Peyer's patch (tissue), 4 donors: ENCODE data around the gene ELAVL4.

ENCODE experiments used
- CTCF ChIP-seq, 6 experiments: fragments of 450-650 bp in 4 of 6; fragments of 200-600 bp in 2 of 6; sonication (generic) in 1 of 6; IDR thresholded peaks; one replicate each; pipeline ENCODE4 v1.5.1; 2017 to 2019; ENCODE audit warnings: antibody characterized with exemption in 6 of 6, mild to moderate bottlenecking in 3 of 6, moderate library complexity in 1 of 6
- POLR2A ChIP-seq, 2 donors: fragments of 450-650 bp; IDR thresholded peaks; one replicate each; pipeline ENCODE4 v1.5.1; 2017; ENCODE audit warnings: antibody characterized with exemption in 2 of 2, mild to moderate bottlenecking in 2 of 2, moderate library complexity in 2 of 2

DNA sequence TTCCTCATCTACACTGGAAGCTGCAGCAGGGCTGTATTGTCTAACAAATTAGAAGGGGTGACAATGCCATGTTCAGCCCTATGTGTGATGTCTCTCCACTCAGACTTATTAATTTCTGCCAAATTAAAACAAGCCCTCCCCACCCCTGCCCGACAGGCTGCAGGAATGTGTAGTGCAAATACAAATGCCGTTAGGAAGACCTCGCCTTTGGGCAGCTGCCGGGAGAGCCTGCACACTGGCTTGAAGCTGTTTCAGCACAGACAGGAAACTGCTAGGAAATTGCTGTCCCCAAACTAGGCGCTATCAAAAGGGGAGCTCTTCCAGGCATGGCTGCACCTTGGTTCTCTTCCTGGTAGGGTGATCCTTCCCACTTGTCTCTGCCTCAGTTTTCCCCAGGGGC is 135.2 kb downstream of the ELAVL4 start:
- no peak for TF ChIP-seq CTCF (IDR thresholded peaks at IDR 0.05)
- TF ChIP-seq POLR2A (IDR thresholded peaks at IDR 0.05), result no peak
